HCT116 (cell line): Measurements from ENCODE around the gene TMEM145. TPM values are rescaled to one million over a fixed set of nuclear protein-coding genes. Genes with fewer than 3 reads are reported as not detected.

Experiments
- ATAC-seq: fragments of 200-7000 bp; cut with Tn5 transposase; 2 replicates; pipeline ENCODE4 v1.9.1; 2020; ENCODE audit warnings: mild to moderate bottlenecking, moderate library complexity
- BruUV-seq: library from RNA; stranded (reverse); fragments of 400-500 nt; replicated peaks from 2 replicates; lab custom pipeline; 2021; lab: Mats Ljungman, UMichigan
- CTCF ChIA-PET: fragments of 300-600 bp; sonication (Branson Sonifier 250); formaldehyde crosslinking; loops from one replicate; lab custom pipeline; 2021; ENCODE audit warnings: antibody characterized with exemption; lab: Charles Lee
- POLR2A ChIA-PET: fragments of 300-600, 350-600 bp; sonication (Branson Sonifier 250); formaldehyde crosslinking; loops from one replicate; lab custom pipeline; 2021; ENCODE audit warnings: antibody characterized with exemption; lab: Charles Lee
- RAD21 ChIA-PET, 2 experiments: fragments of 300-600 bp; sonication (Branson Sonifier 250); formaldehyde crosslinking; loops; one replicate each; lab custom pipeline; 2023; ENCODE audit warnings: low total read pairs in 2 of 2; ENCODE audit not compliant: uncharacterized antibody in 2 of 2, unreplicated experiment in 2 of 2, low non-redundant PET in 1 of 2; lab: Charles Lee
- DNase-seq: peaks from one replicate; pipeline ENCODE4 v3.0.0-alpha.2; 2010; ENCODE audit warnings: low read depth, low spot score
- H2AFZ ChIP-seq: fragments of 200-600 bp; shearing (Covaris generic), sonication (generic); 2 replicates; pipeline ENCODE4 v1.6.1; 2017; ENCODE audit warnings: low read depth, mixed run types, mixed read lengths, antibody characterized with exemption, low read length; ENCODE audit not compliant: poor library complexity, severe bottlenecking
- H3K27ac ChIP-seq: 2 replicates; pipeline ENCODE4 v1.5.1; 2012; ENCODE audit warnings: low read depth, low read length
- H3K27me3 ChIP-seq: fragments of 200-600 bp; sonication (generic); 2 replicates; pipeline ENCODE4 v1.6.1; 2016; ENCODE audit warnings: mixed run types, low read length, mixed read lengths; ENCODE audit not compliant: insufficient read depth
- H3K36me3 ChIP-seq, 2 experiments: fragments of 200-500 bp in 1 of 2; fragments of 200-600 bp in 1 of 2; sonication (Bioruptor generic) in 1 of 2; sonication (generic) in 1 of 2; 2 replicates each; pipeline versions ENCODE4 v1.5.1 to v1.6.1; 2014 to 2016; ENCODE audit warnings: low read length in 2 of 2, inconsistent platforms in 1 of 2, mixed read lengths in 1 of 2, mixed run types in 1 of 2; ENCODE audit not compliant: insufficient read depth in 2 of 2, control insufficient read depth in 1 of 2
- H3K4me1 ChIP-seq, 2 experiments: fragments of 200-600 bp in 1 of 2; sonication (generic) in 1 of 2; 2 replicates each; pipeline versions ENCODE4 v1.5.1 to v1.6.1; 2012 to 2017; ENCODE audit warnings: low read length in 2 of 2, inconsistent platforms in 1 of 2, mild to moderate bottlenecking in 1 of 2, mixed read lengths in 1 of 2, mixed run types in 1 of 2, moderate library complexity in 1 of 2; ENCODE audit not compliant: insufficient read depth in 2 of 2, control insufficient read depth in 1 of 2
- H3K4me2 ChIP-seq: fragments of 200-600 bp; sonication (generic); 2 replicates; pipeline ENCODE4 v1.6.1; 2017; ENCODE audit warnings: mixed run types, low read length, mixed read lengths
- H3K4me3 ChIP-seq, 2 experiments: fragments of 200-600 bp in 1 of 2; sonication (generic) in 1 of 2; replicated peaks in 1 of 2; 2 replicates each; pipeline ENCODE4 v1.5.1; 2011 to 2016; ENCODE audit warnings: low read length in 2 of 2, control low read depth in 1 of 2, low read depth in 1 of 2, mild to moderate bottlenecking in 1 of 2, mixed read lengths in 1 of 2, mixed run types in 1 of 2
- H3K79me2 ChIP-seq: fragments of 200-600 bp; sonication (generic); 2 replicates; pipeline ENCODE4 v1.6.1; 2017; ENCODE audit warnings: mild to moderate bottlenecking, mixed run types, low read length, moderate library complexity, mixed read lengths; ENCODE audit not compliant: insufficient read depth
- H3K9ac ChIP-seq: fragments of 200-600 bp; sonication (generic); 2 replicates; pipeline ENCODE4 v1.6.1; 2016; ENCODE audit warnings: low read length, mixed read lengths
- H3K9me2 ChIP-seq: fragments of 200-600 bp; sonication (generic), shearing (Covaris generic); 2 replicates; pipeline ENCODE4 v1.6.1; 2017; ENCODE audit warnings: mixed run types, mild to moderate bottlenecking, moderate library complexity; ENCODE audit not compliant: insufficient read depth
- H3K9me3 ChIP-seq, 2 experiments: fragments of 200-500 bp in 1 of 2; fragments of 200-600 bp in 1 of 2; sonication (Bioruptor generic) in 1 of 2; sonication (generic) in 1 of 2; 2 replicates each; pipeline ENCODE4 v1.6.1; 2014 to 2017; ENCODE audit warnings: low read length in 2 of 2, mixed read lengths in 2 of 2, inconsistent platforms in 1 of 2, low read depth in 1 of 2, mild to moderate bottlenecking in 1 of 2, mixed run types in 1 of 2, moderate library complexity in 1 of 2; ENCODE audit not compliant: control insufficient read depth in 1 of 2, insufficient read depth in 1 of 2
- H4K20me1 ChIP-seq: fragments of 200-600 bp; sonication (generic), shearing (Covaris generic); 2 replicates; pipeline ENCODE4 v1.6.1; 2017; ENCODE audit warnings: mixed run types, mild to moderate bottlenecking, moderate library complexity; ENCODE audit not compliant: insufficient read depth
- EGR1 ChIP-seq: IDR thresholded peaks from 2 replicates; pipeline ENCODE4 v1.6.1; 2012; ENCODE audit warnings: low read depth
- EZH2 ChIP-seq: fragments of 200-600 bp; sonication (generic); IDR thresholded peaks from 2 replicates; pipeline ENCODE4 v1.6.1; 2017; ENCODE audit warnings: antibody characterized with exemption, mixed run types
- FOSL1 ChIP-seq: IDR thresholded peaks from 2 replicates; pipeline ENCODE4 v1.6.1; 2012; ENCODE audit warnings: low read depth
- JUND ChIP-seq: IDR thresholded peaks from 2 replicates; pipeline ENCODE4 v1.6.1; 2012
- POLR2A ChIP-seq: IDR thresholded peaks from 2 replicates; pipeline ENCODE4 v1.7.0; 2011; ENCODE audit warnings: borderline replicate concordance; ENCODE audit not compliant: insufficient read depth, insufficient read length; ENCODE audit errors: extremely low read depth
- POLR2AphosphoS5 ChIP-seq: IDR thresholded peaks from 2 replicates; pipeline ENCODE4 v1.6.1; 2011; ENCODE audit warnings: mild to moderate bottlenecking, low read depth, low read length, moderate library complexity
- SP1 ChIP-seq: IDR thresholded peaks from 2 replicates; pipeline ENCODE4 v1.6.1; 2012; ENCODE audit warnings: low read depth
- YY1 ChIP-seq: IDR thresholded peaks from 2 replicates; pipeline ENCODE4 v1.6.1; 2011; ENCODE audit warnings: low read length, low read depth, moderate library complexity, mild to moderate bottlenecking; ENCODE audit not compliant: insufficient replicate concordance; ENCODE audit errors: extremely low read depth
- ZFX ChIP-seq: fragments of 450-650 bp; IDR thresholded peaks from 2 replicates; pipeline ENCODE4 v1.6.1; 2017
- intact Hi-C: fragments of 100-400 bp; cut with micrococcal nuclease; formaldehyde crosslinking; loops from 2 replicates; pipeline ENCODE4 v1.10.0; 2022
- total RNA-seq: library from RNA; stranded (reverse); gene quantifications from one replicate; pipeline ENCODE4 v1.2.1, GENCODE V29; 2021; ENCODE audit not compliant: unreplicated experiment
- TF ChIP-seq, protein P1 (sequence below), 3 experiments: fragments of 200-600 bp in 1 of 3; sonication (generic) in 1 of 3; IDR thresholded peaks in 2 of 3; conservative IDR thresholded peaks in 1 of 3; 2 replicates each; pipeline ENCODE4 v1.5.1; 2012 to 2017; ENCODE audit warnings: low read depth in 2 of 3, low read length in 2 of 3, antibody characterized with exemption in 1 of 3, borderline replicate concordance in 1 of 3, control low read depth in 1 of 3, mild to moderate bottlenecking in 1 of 3, mixed read lengths in 1 of 3, mixed run types in 1 of 3, moderate library complexity in 1 of 3; ENCODE audit not compliant: insufficient read depth in 1 of 3
- TF ChIP-seq, protein P2 (sequence below): IDR thresholded peaks from 2 replicates; pipeline ENCODE4 v1.6.1; 2012
- TF ChIP-seq, protein P3 (sequence below): IDR thresholded peaks from 2 replicates; pipeline ENCODE4 v1.6.1; 2012
- TF ChIP-seq, protein P4 (sequence below): IDR thresholded peaks from 2 replicates; pipeline ENCODE4 v1.6.1; 2011; ENCODE audit warnings: mild to moderate bottlenecking, low read length, moderate library complexity; ENCODE audit not compliant: insufficient replicate concordance; ENCODE audit errors: extremely low read depth
- TF ChIP-seq, protein P5 (sequence below): IDR thresholded peaks from 2 replicates; pipeline ENCODE4 v1.6.1; 2012; ENCODE audit warnings: low read depth

TMEM145 gene
- total RNA-seq, 1 experiment from 2014 or later: 7.2 TPM

DNA sequence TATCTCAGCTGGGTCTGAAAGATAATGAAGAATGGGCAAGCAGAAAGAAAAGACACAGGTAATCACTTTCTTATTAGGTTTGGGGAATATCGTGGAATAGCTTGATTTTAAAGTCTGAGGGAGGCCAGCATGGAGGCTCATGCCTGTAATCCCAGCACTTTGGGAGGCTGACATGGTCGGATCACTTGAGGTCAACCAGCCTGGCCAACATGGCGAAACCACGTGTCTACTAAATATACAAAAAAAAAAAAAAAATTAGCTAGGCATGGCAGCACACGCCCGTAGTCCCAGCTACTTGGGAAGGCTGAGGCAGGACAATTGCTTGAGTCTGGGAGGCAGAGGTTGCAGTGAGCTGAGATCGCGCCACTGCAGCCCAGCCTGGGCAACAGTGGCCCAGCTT lies 9.2 kb upstream of the TMEM145 start (continued):
- TF ChIP-seq, protein P1, sequence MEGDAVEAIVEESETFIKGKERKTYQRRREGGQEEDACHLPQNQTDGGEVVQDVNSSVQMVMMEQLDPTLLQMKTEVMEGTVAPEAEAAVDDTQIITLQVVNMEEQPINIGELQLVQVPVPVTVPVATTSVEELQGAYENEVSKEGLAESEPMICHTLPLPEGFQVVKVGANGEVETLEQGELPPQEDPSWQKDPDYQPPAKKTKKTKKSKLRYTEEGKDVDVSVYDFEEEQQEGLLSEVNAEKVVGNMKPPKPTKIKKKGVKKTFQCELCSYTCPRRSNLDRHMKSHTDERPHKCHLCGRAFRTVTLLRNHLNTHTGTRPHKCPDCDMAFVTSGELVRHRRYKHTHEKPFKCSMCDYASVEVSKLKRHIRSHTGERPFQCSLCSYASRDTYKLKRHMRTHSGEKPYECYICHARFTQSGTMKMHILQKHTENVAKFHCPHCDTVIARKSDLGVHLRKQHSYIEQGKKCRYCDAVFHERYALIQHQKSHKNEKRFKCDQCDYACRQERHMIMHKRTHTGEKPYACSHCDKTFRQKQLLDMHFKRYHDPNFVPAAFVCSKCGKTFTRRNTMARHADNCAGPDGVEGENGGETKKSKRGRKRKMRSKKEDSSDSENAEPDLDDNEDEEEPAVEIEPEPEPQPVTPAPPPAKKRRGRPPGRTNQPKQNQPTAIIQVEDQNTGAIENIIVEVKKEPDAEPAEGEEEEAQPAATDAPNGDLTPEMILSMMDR (IDR thresholded peaks at IDR 0.05 in 2 of 3, conservative IDR thresholded peaks at IDR 0.05 in 1 of 3; ENCODE audit: borderline replicate concordance in 1 of 3, insufficient read depth in 1 of 3, low read depth in 2 of 3, low read length in 2 of 3): no peak
- TF ChIP-seq FOSL1: no peak
- no peak for TF ChIP-seq POLR2AphosphoS5
- TF ChIP-seq, protein P2, sequence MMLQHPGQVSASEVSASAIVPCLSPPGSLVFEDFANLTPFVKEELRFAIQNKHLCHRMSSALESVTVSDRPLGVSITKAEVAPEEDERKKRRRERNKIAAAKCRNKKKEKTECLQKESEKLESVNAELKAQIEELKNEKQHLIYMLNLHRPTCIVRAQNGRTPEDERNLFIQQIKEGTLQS: no peak
- TF ChIP-seq, protein P3, sequence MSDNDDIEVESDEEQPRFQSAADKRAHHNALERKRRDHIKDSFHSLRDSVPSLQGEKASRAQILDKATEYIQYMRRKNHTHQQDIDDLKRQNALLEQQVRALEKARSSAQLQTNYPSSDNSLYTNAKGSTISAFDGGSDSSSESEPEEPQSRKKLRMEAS: no peak
- TF ChIP-seq EGR1: no peak
- TF ChIP-seq ZFX: no peak
- TF ChIP-seq SP1: no peak

DNA sequence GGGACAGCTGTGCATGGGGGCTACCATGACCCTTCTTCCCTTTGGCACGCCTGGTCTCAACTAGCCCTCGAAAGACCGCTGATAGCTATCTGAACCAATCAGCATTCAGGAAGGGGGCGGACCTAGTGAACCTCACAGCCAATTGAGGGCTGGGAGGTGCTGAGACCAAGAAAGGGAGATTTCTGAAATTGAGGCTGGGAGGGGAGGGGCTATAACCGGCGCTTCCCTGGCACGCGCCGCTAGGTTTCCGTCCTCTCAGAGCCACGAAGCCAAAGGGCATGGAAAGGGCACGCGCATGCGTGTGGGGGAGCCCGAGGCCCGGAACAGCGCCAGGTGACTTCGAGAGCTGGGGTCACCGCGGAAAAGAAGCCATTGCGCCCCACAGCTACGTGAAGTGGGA lies 6.5 kb upstream of the TMEM145 start:
- no peak for ATAC-seq
- Histone ChIP-seq H3K4me3 (no peak overlapping the region), H3K4me1 (peaks cover 7 to 15% of the 10 kb centered on the region in 2 experiments), H2AFZ (no peak overlapping the region), H3K9ac (no peak overlapping the region), H3K9me3 (no peaks in the 10 kb centered on the region), H3K27ac (no peak overlapping the region), H3K9me2 (no peaks in the 10 kb centered on the region), H3K27me3 (no peaks in the 10 kb centered on the region), H3K79me2 (peaks cover 5% of the 10 kb centered on the region; the same call in 1 of the 2 replicates), H4K20me1 (no peaks in the 10 kb centered on the region), H3K4me2 (no peak overlapping the region), H3K36me3 (no peaks in the 10 kb centered on the region)
- BruUV-seq: no TSS peak
- DNase-seq: no peak
- ChIA-PET POLR2A (no interaction called here), CTCF (interaction anchor here (0.9 kb wide), 1 partner anchor 61 kb away, joined by 3 read pairs; no protein-coding TSS in a partner anchor), RAD21 (no interaction called here)
- intact Hi-C loops: no loop called here
- TF ChIP-seq, protein P1 (IDR thresholded peaks at IDR 0.05 in 2 of 3, conservative IDR thresholded peaks at IDR 0.05 in 1 of 3; ENCODE audit: borderline replicate concordance in 1 of 3, insufficient read depth in 1 of 3, low read depth in 2 of 3, low read length in 2 of 3): no peak
- TF ChIP-seq EZH2: no peak
- TF ChIP-seq POLR2A: no peak
- TF ChIP-seq ZFX: no peak
- TF ChIP-seq, protein P4, sequence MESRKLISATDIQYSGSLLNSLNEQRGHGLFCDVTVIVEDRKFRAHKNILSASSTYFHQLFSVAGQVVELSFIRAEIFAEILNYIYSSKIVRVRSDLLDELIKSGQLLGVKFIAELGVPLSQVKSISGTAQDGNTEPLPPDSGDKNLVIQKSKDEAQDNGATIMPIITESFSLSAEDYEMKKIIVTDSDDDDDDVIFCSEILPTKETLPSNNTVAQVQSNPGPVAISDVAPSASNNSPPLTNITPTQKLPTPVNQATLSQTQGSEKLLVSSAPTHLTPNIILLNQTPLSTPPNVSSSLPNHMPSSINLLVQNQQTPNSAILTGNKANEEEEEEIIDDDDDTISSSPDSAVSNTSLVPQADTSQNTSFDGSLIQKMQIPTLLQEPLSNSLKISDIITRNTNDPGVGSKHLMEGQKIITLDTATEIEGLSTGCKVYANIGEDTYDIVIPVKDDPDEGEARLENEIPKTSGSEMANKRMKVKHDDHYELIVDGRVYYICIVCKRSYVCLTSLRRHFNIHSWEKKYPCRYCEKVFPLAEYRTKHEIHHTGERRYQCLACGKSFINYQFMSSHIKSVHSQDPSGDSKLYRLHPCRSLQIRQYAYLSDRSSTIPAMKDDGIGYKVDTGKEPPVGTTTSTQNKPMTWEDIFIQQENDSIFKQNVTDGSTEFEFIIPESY: no peak
- TF ChIP-seq JUND: no peak
- TF ChIP-seq YY1: no peak
- TF ChIP-seq, protein P5, sequence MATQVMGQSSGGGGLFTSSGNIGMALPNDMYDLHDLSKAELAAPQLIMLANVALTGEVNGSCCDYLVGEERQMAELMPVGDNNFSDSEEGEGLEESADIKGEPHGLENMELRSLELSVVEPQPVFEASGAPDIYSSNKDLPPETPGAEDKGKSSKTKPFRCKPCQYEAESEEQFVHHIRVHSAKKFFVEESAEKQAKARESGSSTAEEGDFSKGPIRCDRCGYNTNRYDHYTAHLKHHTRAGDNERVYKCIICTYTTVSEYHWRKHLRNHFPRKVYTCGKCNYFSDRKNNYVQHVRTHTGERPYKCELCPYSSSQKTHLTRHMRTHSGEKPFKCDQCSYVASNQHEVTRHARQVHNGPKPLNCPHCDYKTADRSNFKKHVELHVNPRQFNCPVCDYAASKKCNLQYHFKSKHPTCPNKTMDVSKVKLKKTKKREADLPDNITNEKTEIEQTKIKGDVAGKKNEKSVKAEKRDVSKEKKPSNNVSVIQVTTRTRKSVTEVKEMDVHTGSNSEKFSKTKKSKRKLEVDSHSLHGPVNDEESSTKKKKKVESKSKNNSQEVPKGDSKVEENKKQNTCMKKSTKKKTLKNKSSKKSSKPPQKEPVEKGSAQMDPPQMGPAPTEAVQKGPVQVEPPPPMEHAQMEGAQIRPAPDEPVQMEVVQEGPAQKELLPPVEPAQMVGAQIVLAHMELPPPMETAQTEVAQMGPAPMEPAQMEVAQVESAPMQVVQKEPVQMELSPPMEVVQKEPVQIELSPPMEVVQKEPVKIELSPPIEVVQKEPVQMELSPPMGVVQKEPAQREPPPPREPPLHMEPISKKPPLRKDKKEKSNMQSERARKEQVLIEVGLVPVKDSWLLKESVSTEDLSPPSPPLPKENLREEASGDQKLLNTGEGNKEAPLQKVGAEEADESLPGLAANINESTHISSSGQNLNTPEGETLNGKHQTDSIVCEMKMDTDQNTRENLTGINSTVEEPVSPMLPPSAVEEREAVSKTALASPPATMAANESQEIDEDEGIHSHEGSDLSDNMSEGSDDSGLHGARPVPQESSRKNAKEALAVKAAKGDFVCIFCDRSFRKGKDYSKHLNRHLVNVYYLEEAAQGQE: no peak
- TF ChIP-seq, protein P3: no peak
